ENCODE measurements around the gene PHF21B. TPM values are rescaled to one million over a fixed set of nuclear protein-coding genes. Genes with fewer than 3 reads are reported as not detected.

The PHF21B gene
- total and polyA plus RNA-seq, 4 donors = 3.3 to 12.7 (median 9.2) TPM

- Histone ChIP-seq H3K4me3 (ENCODE audit: low read depth, low read length) (no peak overlapping the region), H3K27ac (ENCODE audit: low read depth, low read length) (no peak overlapping the region), H3K36me3 (ENCODE audit: control insufficient read depth, insufficient read depth, low read length) (peaks cover 86% of the 10 kb centered on the region), H3K4me1 (ENCODE audit: control insufficient read depth, insufficient read depth, low read length) (no peaks in the 10 kb centered on the region), H3K27me3 (ENCODE audit: control insufficient read depth, insufficient read depth, low read length) (no peaks in the 10 kb centered on the region), H3K9me3 (ENCODE audit: control insufficient read depth, insufficient read depth, low read length) (no peaks in the 10 kb centered on the region)
- WGBS (ENCODE audit: insufficient coverage) = 61% methylated on average over 11 of the region's 14 CpGs
- no peak for DNase-seq (ENCODE audit: low read depth in 4 of 6, low spot score in 6 of 6)
These were observed 121.1 kb downstream of the PHF21B start for GRCh38 chr22:44888491-44889254.

GRCh38 chr22:44887941-44888366 lies 121.9 kb downstream of the PHF21B start:
- DNase-seq (ENCODE audit: low read depth in 4 of 6, low spot score in 6 of 6) = no peak
- 89% methylated on average over 16 of the region's 16 CpGs for WGBS (ENCODE audit: insufficient coverage)

GRCh38 chr22:44885806-44886360 lies 123.9 kb downstream of the PHF21B start:
- no peaks in the 10 kb centered on the region for H3K9me3 ChIP-seq (ENCODE audit: control insufficient read depth, insufficient read depth, low read length)
- 96% methylated on average over 12 of the region's 14 CpGs for WGBS (ENCODE audit: insufficient coverage)
- H3K4me1 ChIP-seq (ENCODE audit: control insufficient read depth, insufficient read depth, low read length) = no peaks in the 10 kb centered on the region
- no peak overlapping the region for H3K4me3 ChIP-seq (ENCODE audit: low read depth, low read length)
- H3K27ac ChIP-seq (ENCODE audit: low read depth, low read length) = no peak overlapping the region
- no peak for DNase-seq (ENCODE audit: low read depth in 4 of 6, low spot score in 6 of 6)
- peaks cover 82% of the 10 kb centered on the region for H3K36me3 ChIP-seq (ENCODE audit: control insufficient read depth, insufficient read depth, low read length)
- H3K27me3 ChIP-seq (ENCODE audit: control insufficient read depth, insufficient read depth, low read length) = no peaks in the 10 kb centered on the region

More at GRCh38 chr22:44887941-44888366, 121.9 kb downstream of the PHF21B start:
- H3K36me3 ChIP-seq (ENCODE audit: control insufficient read depth, insufficient read depth, low read length) = peaks cover 85% of the 10 kb centered on the region
- H3K4me3 ChIP-seq (ENCODE audit: low read depth, low read length) = no peak overlapping the region
- no peaks in the 10 kb centered on the region for H3K27me3 ChIP-seq (ENCODE audit: control insufficient read depth, insufficient read depth, low read length)
- no peak overlapping the region for H3K27ac ChIP-seq (ENCODE audit: low read depth, low read length)
- H3K9me3 ChIP-seq (ENCODE audit: control insufficient read depth, insufficient read depth, low read length) = no peaks in the 10 kb centered on the region
- no peaks in the 10 kb centered on the region for H3K4me1 ChIP-seq (ENCODE audit: control insufficient read depth, insufficient read depth, low read length)

- WGBS (ENCODE audit: insufficient coverage) = over 99% methylated on average over 15 of the region's 18 CpGs
- DNase-seq (ENCODE audit: low read depth in 4 of 6, low spot score in 6 of 6) = no peak
- no peak overlapping the region for H3K4me3 ChIP-seq (ENCODE audit: low read depth, low read length)
- peaks cover 82% of the 10 kb centered on the region for H3K36me3 ChIP-seq (ENCODE audit: control insufficient read depth, insufficient read depth, low read length)
- H3K9me3 ChIP-seq (ENCODE audit: control insufficient read depth, insufficient read depth, low read length) = no peaks in the 10 kb centered on the region
- H3K27me3 ChIP-seq (ENCODE audit: control insufficient read depth, insufficient read depth, low read length) = no peaks in the 10 kb centered on the region
- no peaks in the 10 kb centered on the region for H3K4me1 ChIP-seq (ENCODE audit: control insufficient read depth, insufficient read depth, low read length)
- H3K27ac ChIP-seq (ENCODE audit: low read depth, low read length) = no peak overlapping the region
These were observed 124.6 kb downstream of the PHF21B start for GRCh38 chr22:44884968-44885805.

- H3K4me3 ChIP-seq (ENCODE audit: low read depth, low read length) = no peak overlapping the region
- no peaks in the 10 kb centered on the region for H3K27me3 ChIP-seq (ENCODE audit: control insufficient read depth, insufficient read depth, low read length)
- H3K9me3 ChIP-seq (ENCODE audit: control insufficient read depth, insufficient read depth, low read length) = no peaks in the 10 kb centered on the region
- 100% methylated on average over 1 of the region's 1 CpG for WGBS (ENCODE audit: insufficient coverage)
- no peak overlapping the region for H3K27ac ChIP-seq (ENCODE audit: low read depth, low read length)
- H3K36me3 ChIP-seq (ENCODE audit: control insufficient read depth, insufficient read depth, low read length) = peaks cover 84% of the 10 kb centered on the region
- H3K4me1 ChIP-seq (ENCODE audit: control insufficient read depth, insufficient read depth, low read length) = no peaks in the 10 kb centered on the region
- DNase-seq (ENCODE audit: low read depth in 4 of 6, low spot score in 6 of 6) = no peak
These were observed 125.2 kb downstream of the PHF21B start for GRCh38 chr22:44884562-44884961.

- no peak for DNase-seq (ENCODE audit: low read depth in 4 of 6, low spot score in 6 of 6)
- no peaks in the 10 kb centered on the region for H3K27me3 ChIP-seq (ENCODE audit: control insufficient read depth, insufficient read depth, low read length)
- peaks cover 83% of the 10 kb centered on the region for H3K36me3 ChIP-seq (ENCODE audit: control insufficient read depth, insufficient read depth, low read length)
These were observed 126.8 kb downstream of the PHF21B start for GRCh38 chr22:44883011-44883421.

GRCh38 chr22:44882226-44882905 lies 127.4 kb downstream of the PHF21B start:
- WGBS (ENCODE audit: insufficient coverage) = 85% methylated on average over 24 of the region's 26 CpGs
- Histone ChIP-seq H3K27ac (ENCODE audit: low read depth, low read length) (no peak overlapping the region), H3K4me1 (ENCODE audit: control insufficient read depth, insufficient read depth, low read length) (no peaks in the 10 kb centered on the region), H3K4me3 (ENCODE audit: low read depth, low read length) (no peak overlapping the region), H3K36me3 (ENCODE audit: control insufficient read depth, insufficient read depth, low read length) (peaks cover 83% of the 10 kb centered on the region), H3K9me3 (ENCODE audit: control insufficient read depth, insufficient read depth, low read length) (no peaks in the 10 kb centered on the region), H3K27me3 (ENCODE audit: control insufficient read depth, insufficient read depth, low read length) (no peaks in the 10 kb centered on the region)
- no peak for DNase-seq (ENCODE audit: low read depth in 4 of 6, low spot score in 6 of 6)

More at GRCh38 chr22:44883011-44883421, 126.8 kb downstream of the PHF21B start:
- Histone ChIP-seq H3K27ac (ENCODE audit: low read depth, low read length) (no peak overlapping the region), H3K4me1 (ENCODE audit: control insufficient read depth, insufficient read depth, low read length) (no peaks in the 10 kb centered on the region), H3K4me3 (ENCODE audit: low read depth, low read length) (no peak overlapping the region), H3K9me3 (ENCODE audit: control insufficient read depth, insufficient read depth, low read length) (no peaks in the 10 kb centered on the region)
- WGBS (ENCODE audit: insufficient coverage) = 86% methylated on average over 8 of the region's 12 CpGs

GRCh38 chr22:44881624-44882023 lies 128.2 kb downstream of the PHF21B start:
- Histone ChIP-seq H3K27ac (ENCODE audit: low read depth, low read length) (no peak overlapping the region), H3K27me3 (ENCODE audit: control insufficient read depth, insufficient read depth, low read length) (no peaks in the 10 kb centered on the region), H3K4me1 (ENCODE audit: control insufficient read depth, insufficient read depth, low read length) (no peaks in the 10 kb centered on the region), H3K4me3 (ENCODE audit: low read depth, low read length) (no peak overlapping the region), H3K9me3 (ENCODE audit: control insufficient read depth, insufficient read depth, low read length) (no peaks in the 10 kb centered on the region), H3K36me3 (ENCODE audit: control insufficient read depth, insufficient read depth, low read length) (peaks cover 80% of the 10 kb centered on the region)
- no peak for DNase-seq (ENCODE audit: low read depth in 4 of 6, low spot score in 6 of 6)
- WGBS (ENCODE audit: insufficient coverage) = 86% methylated on average over 20 of the region's 24 CpGs

- Histone ChIP-seq H3K27ac (ENCODE audit: low read depth, low read length) (no peak overlapping the region), H3K27me3 (ENCODE audit: control insufficient read depth, insufficient read depth, low read length) (no peaks in the 10 kb centered on the region), H3K9me3 (ENCODE audit: control insufficient read depth, insufficient read depth, low read length) (no peaks in the 10 kb centered on the region), H3K4me3 (ENCODE audit: low read depth, low read length) (no peak overlapping the region), H3K4me1 (ENCODE audit: control insufficient read depth, insufficient read depth, low read length) (no peaks in the 10 kb centered on the region), H3K36me3 (ENCODE audit: control insufficient read depth, insufficient read depth, low read length) (peaks cover 72% of the 10 kb centered on the region)
- 92% methylated on average over 13 of the region's 19 CpGs for WGBS (ENCODE audit: insufficient coverage)
- no peak for DNase-seq (ENCODE audit: low read depth in 4 of 6, low spot score in 6 of 6)
These were observed 129.1 kb downstream of the PHF21B start for GRCh38 chr22:44880610-44881290.

Data from spinal cord (tissue), 10 donors.